ENCODE measurements around the gene CCDC28A. TPM values are rescaled to one million over a fixed set of nuclear protein-coding genes. Genes with fewer than 3 reads are reported as not detected.

The CCDC28A gene
- polyA plus RNA-seq (2011; rRNA removed) = 17.5 and 23.0 TPM in 2 replicates
- polyA plus RNA-seq (2012; cell fraction: cytosol; rRNA removed) = 5.2 and 5.5 TPM in 2 replicates
- 1.4 and 2.6 TPM in 2 replicates for polyA plus RNA-seq (2012; cell fraction: nucleus; rRNA removed)
- 8.4 to 11.6 TPM (median 9.0 TPM) in 3 replicates for polyA plus RNA-seq (2017; fragmentation: RNase III; extraction: RNeasy Plus Mini Kit Qiagen cat#74134 plus additional on column Dnase treatment)
- 2.6 and 5.2 TPM in 2 replicates for polyA minus RNA-seq (2011; rRNA and poly(A)+ RNA removed)

DNA sequence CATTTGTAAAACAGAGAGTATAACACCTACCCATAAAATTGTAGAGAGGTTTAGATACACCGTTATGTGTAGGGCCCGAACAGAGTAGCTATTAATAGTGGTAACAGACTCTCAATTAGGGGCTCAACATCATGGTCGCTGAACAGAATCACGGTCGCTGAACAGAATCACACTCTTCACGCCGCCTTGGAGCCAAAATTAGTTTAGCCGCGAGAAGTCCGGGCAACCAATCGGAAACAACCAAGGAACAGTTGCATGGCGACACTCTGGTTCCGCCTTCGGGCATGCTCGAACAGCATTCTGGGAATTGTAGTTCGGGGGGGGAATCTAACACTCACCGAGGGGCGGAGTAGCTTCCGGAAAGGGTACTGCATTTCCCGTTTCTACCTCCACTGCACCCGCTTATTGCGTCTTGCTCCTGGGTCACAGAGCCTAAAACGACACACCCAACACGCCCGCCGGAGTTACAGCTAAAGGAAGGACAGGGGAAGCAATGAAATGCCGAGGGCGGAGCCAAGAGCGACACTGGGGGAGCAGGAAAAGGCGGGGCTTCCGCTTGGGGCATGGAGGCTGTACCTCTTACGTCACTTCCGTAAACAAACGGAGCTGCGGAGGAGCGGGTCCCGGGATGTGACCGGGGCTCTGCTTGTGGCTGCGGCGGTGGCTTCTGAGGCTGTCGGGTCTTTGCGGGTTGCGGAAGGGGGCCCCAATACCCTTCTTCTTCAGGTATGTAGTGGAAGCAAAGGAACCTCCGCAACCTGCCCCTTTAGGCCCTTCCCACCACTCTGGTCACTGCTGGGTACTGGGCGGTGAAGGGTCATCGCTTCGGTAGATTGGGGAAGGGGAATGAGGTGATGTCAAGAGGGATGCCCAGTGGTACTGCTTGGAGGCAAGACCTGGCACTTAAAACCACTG lies at the start of gene CCDC28A:
Gene CCDC28A (plus strand): TSS at position 593 of the 915 bp plus-strand sequence. CDS start 2,352 bp downstream, outside the sequence.
- ATAC-seq (peak; percentile 96 to 98), FAIRE-seq (no peak), DNase-seq (ENCODE audit: low read depth in 1 of 2, low spot score in 1 of 2) (peak; percentile 71 to 91)
- peak within 1 kb of the TSS; percentile 98 to 99 for H3K27ac ChIP-seq
- 1% methylated on average over 35 of the region's 47 CpGs for WGBS (ENCODE audit: missing lambda C conversion rate)
- ChIA-PET CTCF (no interaction called here), POLR2A (interaction anchor here (0.5 to 0.9 kb wide), 5 partner anchors 9 to 667 kb away, joined by 3 to 7 read pairs (median 5); no protein-coding TSS in a partner anchor)
- peaks cover 5% of the 10 kb centered on the region; the same call in 1 of the 3 replicates for H3K4me1 ChIP-seq
- peak within 1 kb of the TSS; percentile 98 for H3K4me2 ChIP-seq
- TF ChIP-seq CHD2 (IDR thresholded peaks at IDR 0.05; ENCODE audit: low read length, partially characterized antibody) (peak; percentile 57), KDM5A (IDR thresholded peaks at IDR 0.05) (0 out of 2 replicates have a peak, but pooled peaks have one; percentile 27), HDAC2 (IDR thresholded peaks at IDR 0.05) (no peak), JUN (IDR thresholded peaks at IDR 0.05) (0 out of 5 replicates have a peak, but pooled peaks of 1 of the 2 experiments have one; percentile 8), MYC (IDR thresholded peaks at IDR 0.05; ENCODE audit: borderline replicate concordance, low read length) (no peak), JUNB (IDR thresholded peaks at IDR 0.05) (no peak)
- TF ChIP-seq, protein P1, sequence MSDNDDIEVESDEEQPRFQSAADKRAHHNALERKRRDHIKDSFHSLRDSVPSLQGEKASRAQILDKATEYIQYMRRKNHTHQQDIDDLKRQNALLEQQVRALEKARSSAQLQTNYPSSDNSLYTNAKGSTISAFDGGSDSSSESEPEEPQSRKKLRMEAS (IDR thresholded peaks at IDR 0.05) = peak; percentile 56
- TF ChIP-seq, protein P2, sequence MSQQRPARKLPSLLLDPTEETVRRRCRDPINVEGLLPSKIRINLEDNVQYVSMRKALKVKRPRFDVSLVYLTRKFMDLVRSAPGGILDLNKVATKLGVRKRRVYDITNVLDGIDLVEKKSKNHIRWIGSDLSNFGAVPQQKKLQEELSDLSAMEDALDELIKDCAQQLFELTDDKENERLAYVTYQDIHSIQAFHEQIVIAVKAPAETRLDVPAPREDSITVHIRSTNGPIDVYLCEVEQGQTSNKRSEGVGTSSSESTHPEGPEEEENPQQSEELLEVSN (IDR thresholded peaks at IDR 0.05; ENCODE audit: borderline replicate concordance, low read depth) = peak; percentile 78; the same call in 1 of the 2 replicates
- H3K4me3 ChIP-seq = peak within 1 kb of the TSS; percentile 71
- H3K9me3 ChIP-seq = no peaks in the 10 kb centered on the region

DNA sequence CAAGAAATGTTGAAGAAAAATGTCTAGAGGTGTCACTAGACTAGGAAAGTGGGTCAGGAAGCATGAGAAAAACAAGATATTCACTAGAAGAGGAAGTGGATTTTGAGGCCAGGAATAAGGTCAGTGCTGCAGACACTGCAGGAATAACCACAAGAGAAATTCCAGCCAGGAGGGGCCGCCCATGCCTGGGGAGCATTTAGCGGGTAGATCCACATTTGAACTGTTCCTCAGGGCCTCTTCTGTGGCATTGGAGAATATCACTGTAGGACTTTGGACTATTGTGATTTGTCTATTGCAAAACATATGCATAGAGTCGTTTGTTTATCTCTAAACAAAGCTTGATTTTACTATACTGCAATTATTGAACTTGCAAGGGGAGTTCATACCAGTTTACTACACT lies 49.6 kb upstream of the CCDC28A start:
- ChIA-PET POLR2A (no interaction called here), CTCF (no interaction called here)
- Histone ChIP-seq H3K27ac (no peak overlapping the region), H3K4me1 (peaks cover 11% of the 10 kb centered on the region), H3K4me3 (no peak overlapping the region), H3K4me2 (no peak overlapping the region), H3K9me3 (no peaks in the 10 kb centered on the region)
- no peak for ATAC-seq
- TF ChIP-seq JUNB (IDR thresholded peaks at IDR 0.05) (no peak), EP300 (IDR thresholded peaks at IDR 0.05) (no peak), BHLHE40 (IDR thresholded peaks at IDR 0.05; ENCODE audit: low read depth, low read length) (no peak), EHF (CRISPR knock-in tag; IDR thresholded peaks at IDR 0.05) (no peak), FOSL2 (IDR thresholded peaks at IDR 0.05) (no peak), FOSL2 (CRISPR knock-in tag; IDR thresholded peaks at IDR 0.05) (no peak), MYC (IDR thresholded peaks at IDR 0.05; ENCODE audit: borderline replicate concordance, low read length) (no peak), RNF2 (IDR thresholded peaks at IDR 0.05; ENCODE audit: borderline replicate concordance, low read depth) (no peak), HDAC2 (IDR thresholded peaks at IDR 0.05) (no peak)
- TF ChIP-seq, protein P3, sequence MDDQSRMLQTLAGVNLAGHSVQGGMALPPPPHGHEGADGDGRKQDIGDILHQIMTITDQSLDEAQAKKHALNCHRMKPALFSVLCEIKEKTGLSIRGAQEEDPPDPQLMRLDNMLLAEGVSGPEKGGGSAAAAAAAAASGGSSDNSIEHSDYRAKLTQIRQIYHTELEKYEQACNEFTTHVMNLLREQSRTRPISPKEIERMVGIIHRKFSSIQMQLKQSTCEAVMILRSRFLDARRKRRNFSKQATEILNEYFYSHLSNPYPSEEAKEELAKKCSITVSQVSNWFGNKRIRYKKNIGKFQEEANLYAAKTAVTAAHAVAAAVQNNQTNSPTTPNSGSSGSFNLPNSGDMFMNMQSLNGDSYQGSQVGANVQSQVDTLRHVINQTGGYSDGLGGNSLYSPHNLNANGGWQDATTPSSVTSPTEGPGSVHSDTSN (IDR thresholded peaks at IDR 0.05) = no peak
- FAIRE-seq = no peak
- 54% methylated on average over 3 of the region's 3 CpGs for WGBS (ENCODE audit: missing lambda C conversion rate)
- no peak for DNase-seq (ENCODE audit: low read depth in 1 of 2, low spot score in 1 of 2)

DNA sequence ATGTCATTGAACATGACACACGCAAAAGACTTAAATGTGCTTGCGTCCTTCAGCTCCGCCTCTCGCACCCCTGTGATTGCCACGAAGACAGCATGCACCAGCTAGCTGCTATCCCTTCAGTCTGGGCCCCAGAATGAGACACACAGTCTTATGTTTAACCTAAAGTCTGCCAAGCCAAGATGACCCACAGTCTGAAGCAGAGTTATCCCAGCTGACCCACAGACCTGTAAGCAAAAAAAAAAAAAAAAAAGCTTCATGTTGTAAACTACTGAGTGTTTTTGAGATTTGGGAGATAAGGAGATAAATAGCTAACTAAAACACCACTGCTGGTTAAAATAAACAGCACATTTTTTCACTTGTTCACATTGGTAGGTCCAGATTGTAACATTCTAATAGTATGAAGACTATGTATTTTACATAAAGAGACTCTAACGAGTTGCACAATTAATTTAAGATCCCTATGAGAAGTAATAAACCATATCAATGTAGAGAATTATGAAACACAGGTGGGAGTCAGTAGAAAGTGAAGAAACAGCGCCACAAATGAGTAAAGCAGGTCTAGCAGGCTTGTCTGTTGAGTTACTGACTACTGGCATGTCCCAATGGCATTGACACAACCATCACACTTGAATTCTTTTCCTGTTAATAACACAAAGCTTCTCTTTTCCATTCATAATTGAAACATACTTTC lies 47.4 kb upstream of the CCDC28A start:
- Histone ChIP-seq H3K4me3 (no peak overlapping the region), H3K4me1 (peaks cover 11% of the 10 kb centered on the region), H3K9me3 (no peaks in the 10 kb centered on the region), H3K27ac (no peak overlapping the region), H3K4me2 (no peak overlapping the region)
- no peak for FAIRE-seq
- CTCF ChIA-PET = interaction anchor here (0.6 kb wide), 1 partner anchor 610 kb away, joined by 5 read pairs; no protein-coding TSS in a partner anchor
- no peak for DNase-seq (ENCODE audit: low read depth in 1 of 2, low spot score in 1 of 2)
- no peak for ATAC-seq
- 73% methylated on average over 7 of the region's 7 CpGs for WGBS (ENCODE audit: missing lambda C conversion rate)
- POLR2A ChIA-PET = no interaction called here
- TF ChIP-seq ZFP36 (IDR thresholded peaks at IDR 0.05; ENCODE audit: borderline replicate concordance, partially characterized antibody) = no peak
- TF ChIP-seq, protein P2 (IDR thresholded peaks at IDR 0.05; ENCODE audit: borderline replicate concordance, low read depth) = no peak
- no peak for TF ChIP-seq SREBF2 (IDR thresholded peaks at IDR 0.05)
- TF ChIP-seq, protein P4, sequence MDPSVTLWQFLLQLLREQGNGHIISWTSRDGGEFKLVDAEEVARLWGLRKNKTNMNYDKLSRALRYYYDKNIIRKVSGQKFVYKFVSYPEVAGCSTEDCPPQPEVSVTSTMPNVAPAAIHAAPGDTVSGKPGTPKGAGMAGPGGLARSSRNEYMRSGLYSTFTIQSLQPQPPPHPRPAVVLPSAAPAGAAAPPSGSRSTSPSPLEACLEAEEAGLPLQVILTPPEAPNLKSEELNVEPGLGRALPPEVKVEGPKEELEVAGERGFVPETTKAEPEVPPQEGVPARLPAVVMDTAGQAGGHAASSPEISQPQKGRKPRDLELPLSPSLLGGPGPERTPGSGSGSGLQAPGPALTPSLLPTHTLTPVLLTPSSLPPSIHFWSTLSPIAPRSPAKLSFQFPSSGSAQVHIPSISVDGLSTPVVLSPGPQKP (IDR thresholded peaks at IDR 0.05; ENCODE audit: low read depth, low read length) = no peak
- TF ChIP-seq TFCP2L1 (CRISPR knock-in tag; IDR thresholded peaks at IDR 0.05) = no peak
- TF ChIP-seq, protein P5, sequence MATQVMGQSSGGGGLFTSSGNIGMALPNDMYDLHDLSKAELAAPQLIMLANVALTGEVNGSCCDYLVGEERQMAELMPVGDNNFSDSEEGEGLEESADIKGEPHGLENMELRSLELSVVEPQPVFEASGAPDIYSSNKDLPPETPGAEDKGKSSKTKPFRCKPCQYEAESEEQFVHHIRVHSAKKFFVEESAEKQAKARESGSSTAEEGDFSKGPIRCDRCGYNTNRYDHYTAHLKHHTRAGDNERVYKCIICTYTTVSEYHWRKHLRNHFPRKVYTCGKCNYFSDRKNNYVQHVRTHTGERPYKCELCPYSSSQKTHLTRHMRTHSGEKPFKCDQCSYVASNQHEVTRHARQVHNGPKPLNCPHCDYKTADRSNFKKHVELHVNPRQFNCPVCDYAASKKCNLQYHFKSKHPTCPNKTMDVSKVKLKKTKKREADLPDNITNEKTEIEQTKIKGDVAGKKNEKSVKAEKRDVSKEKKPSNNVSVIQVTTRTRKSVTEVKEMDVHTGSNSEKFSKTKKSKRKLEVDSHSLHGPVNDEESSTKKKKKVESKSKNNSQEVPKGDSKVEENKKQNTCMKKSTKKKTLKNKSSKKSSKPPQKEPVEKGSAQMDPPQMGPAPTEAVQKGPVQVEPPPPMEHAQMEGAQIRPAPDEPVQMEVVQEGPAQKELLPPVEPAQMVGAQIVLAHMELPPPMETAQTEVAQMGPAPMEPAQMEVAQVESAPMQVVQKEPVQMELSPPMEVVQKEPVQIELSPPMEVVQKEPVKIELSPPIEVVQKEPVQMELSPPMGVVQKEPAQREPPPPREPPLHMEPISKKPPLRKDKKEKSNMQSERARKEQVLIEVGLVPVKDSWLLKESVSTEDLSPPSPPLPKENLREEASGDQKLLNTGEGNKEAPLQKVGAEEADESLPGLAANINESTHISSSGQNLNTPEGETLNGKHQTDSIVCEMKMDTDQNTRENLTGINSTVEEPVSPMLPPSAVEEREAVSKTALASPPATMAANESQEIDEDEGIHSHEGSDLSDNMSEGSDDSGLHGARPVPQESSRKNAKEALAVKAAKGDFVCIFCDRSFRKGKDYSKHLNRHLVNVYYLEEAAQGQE (IDR thresholded peaks at IDR 0.05) = no peak
- TF ChIP-seq RFX5 (IDR thresholded peaks at IDR 0.05) = no peak
- TF ChIP-seq JUN (IDR thresholded peaks at IDR 0.05) = no peak
- no peak for TF ChIP-seq EHMT2 (IDR thresholded peaks at IDR 0.05; ENCODE audit: low read depth)

Data from A549 (cell line).